Measurements from ENCODE around the gene THADA.

DNA sequence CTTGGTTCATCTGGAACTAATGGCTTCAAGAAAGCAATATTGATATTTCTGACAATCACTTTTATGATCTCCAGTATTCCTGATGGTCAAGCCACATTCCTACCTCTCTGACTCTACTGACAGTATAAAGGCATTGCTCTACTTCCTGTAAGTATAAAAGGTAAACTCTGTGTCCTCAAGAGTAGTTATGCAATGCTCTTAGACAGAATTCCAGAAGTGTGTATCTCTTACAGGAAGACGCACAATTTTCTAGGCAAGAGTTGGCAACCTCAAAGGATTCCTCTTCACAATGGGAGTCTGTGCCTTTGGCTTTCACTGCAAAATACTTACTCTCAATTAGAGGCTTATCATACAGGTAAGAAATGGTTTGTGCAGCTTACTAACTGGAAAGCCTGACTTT is 100.1 kb downstream of the THADA start:
- no peak for TF ChIP-seq TAF1 (IDR thresholded peaks at IDR 0.05; ENCODE audit: borderline replicate concordance, insufficient read depth, low read length)
- TF ChIP-seq, protein P1, sequence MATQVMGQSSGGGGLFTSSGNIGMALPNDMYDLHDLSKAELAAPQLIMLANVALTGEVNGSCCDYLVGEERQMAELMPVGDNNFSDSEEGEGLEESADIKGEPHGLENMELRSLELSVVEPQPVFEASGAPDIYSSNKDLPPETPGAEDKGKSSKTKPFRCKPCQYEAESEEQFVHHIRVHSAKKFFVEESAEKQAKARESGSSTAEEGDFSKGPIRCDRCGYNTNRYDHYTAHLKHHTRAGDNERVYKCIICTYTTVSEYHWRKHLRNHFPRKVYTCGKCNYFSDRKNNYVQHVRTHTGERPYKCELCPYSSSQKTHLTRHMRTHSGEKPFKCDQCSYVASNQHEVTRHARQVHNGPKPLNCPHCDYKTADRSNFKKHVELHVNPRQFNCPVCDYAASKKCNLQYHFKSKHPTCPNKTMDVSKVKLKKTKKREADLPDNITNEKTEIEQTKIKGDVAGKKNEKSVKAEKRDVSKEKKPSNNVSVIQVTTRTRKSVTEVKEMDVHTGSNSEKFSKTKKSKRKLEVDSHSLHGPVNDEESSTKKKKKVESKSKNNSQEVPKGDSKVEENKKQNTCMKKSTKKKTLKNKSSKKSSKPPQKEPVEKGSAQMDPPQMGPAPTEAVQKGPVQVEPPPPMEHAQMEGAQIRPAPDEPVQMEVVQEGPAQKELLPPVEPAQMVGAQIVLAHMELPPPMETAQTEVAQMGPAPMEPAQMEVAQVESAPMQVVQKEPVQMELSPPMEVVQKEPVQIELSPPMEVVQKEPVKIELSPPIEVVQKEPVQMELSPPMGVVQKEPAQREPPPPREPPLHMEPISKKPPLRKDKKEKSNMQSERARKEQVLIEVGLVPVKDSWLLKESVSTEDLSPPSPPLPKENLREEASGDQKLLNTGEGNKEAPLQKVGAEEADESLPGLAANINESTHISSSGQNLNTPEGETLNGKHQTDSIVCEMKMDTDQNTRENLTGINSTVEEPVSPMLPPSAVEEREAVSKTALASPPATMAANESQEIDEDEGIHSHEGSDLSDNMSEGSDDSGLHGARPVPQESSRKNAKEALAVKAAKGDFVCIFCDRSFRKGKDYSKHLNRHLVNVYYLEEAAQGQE (IDR thresholded peaks at IDR 0.05; ENCODE audit: insufficient read depth in 1 of 2, low read depth in 2 of 2, low read length in 2 of 2) = no peak
